SU-DHL-6 (cell line): Measurements from ENCODE around the gene TLR9.

Experiments
- H2AFZ ChIP-seq: fragments of 200-600 bp; sonication (generic); 2 replicates; pipeline ENCODE4 v1.6.1; 2014; ENCODE audit warnings: low read depth, mild to moderate bottlenecking, moderate library complexity, mixed read lengths, antibody characterized with exemption, low read length; ENCODE audit not compliant: severe bottlenecking
- H3F3A ChIP-seq: fragments of 200-600 bp; shearing (Covaris generic); 2 replicates; pipeline ENCODE4 v1.6.0; 2016; ENCODE audit warnings: antibody characterized with exemption, mild to moderate bottlenecking; ENCODE audit not compliant: insufficient read depth
- H3K27ac ChIP-seq: fragments of 200-600 bp; sonication (generic); 2 replicates; pipeline ENCODE4 v1.5.1; 2016; ENCODE audit warnings: low read depth, mild to moderate bottlenecking, low read length, moderate library complexity, mixed read lengths
- H3K27me3 ChIP-seq: fragments of 200-600 bp; sonication (generic), shearing (Covaris generic); 2 replicates; pipeline ENCODE4 v1.6.0; 2014; ENCODE audit warnings: mild to moderate bottlenecking, low read length
- H3K36me3 ChIP-seq: fragments of 200-600 bp; sonication (generic); 2 replicates; pipeline ENCODE4 v1.6.1; 2014; ENCODE audit warnings: mild to moderate bottlenecking, low read length, mixed read lengths
- H3K4me2 ChIP-seq: fragments of 300-600, 200-600 bp; shearing (Covaris generic), sonication (generic); 2 replicates; pipeline ENCODE4 v1.6.0; 2014; ENCODE audit warnings: low read length, low read depth, mild to moderate bottlenecking; ENCODE audit not compliant: poor library complexity, severe bottlenecking
- H3K4me3 ChIP-seq: fragments of 200-600 bp; sonication (generic); 2 replicates; pipeline ENCODE4 v1.5.1; 2014; ENCODE audit warnings: antibody characterized with exemption, low read length, mild to moderate bottlenecking, mixed read lengths; ENCODE audit not compliant: insufficient read depth, poor library complexity, severe bottlenecking
- H3K79me2 ChIP-seq: fragments of 200-600 bp; sonication (generic); 2 replicates; pipeline ENCODE4 v1.6.1; 2014; ENCODE audit warnings: mild to moderate bottlenecking, low read length, moderate library complexity; ENCODE audit not compliant: insufficient read depth
- H3K9ac ChIP-seq: fragments of 200-600 bp; sonication (generic); 2 replicates; pipeline ENCODE4 v1.7.0; 2014; ENCODE audit warnings: mild to moderate bottlenecking, low read length
- H3K9me2 ChIP-seq: fragments of 200-600 bp; sonication (generic); replicated peaks from 2 replicates; pipeline ENCODE4 v1.6.1; 2014; ENCODE audit warnings: low read length; ENCODE audit not compliant: insufficient read depth
- H3K9me3 ChIP-seq: fragments of 200-600 bp; sonication (generic); 2 replicates; pipeline ENCODE4 v1.6.1; 2014; ENCODE audit warnings: low read length, mixed read lengths; ENCODE audit not compliant: insufficient read depth
- H4K20me1 ChIP-seq: fragments of 200-600 bp; sonication (generic); 2 replicates; pipeline ENCODE4 v1.6.1; 2014; ENCODE audit warnings: low read depth, mild to moderate bottlenecking, antibody characterized with exemption, low read length, moderate library complexity, mixed read lengths
- EZH2phosphoT487 ChIP-seq: fragments of 200-600 bp; sonication (generic), shearing (Covaris generic); conservative IDR thresholded peaks from 2 replicates; pipeline ENCODE4 v1.6.1; 2018; ENCODE audit warnings: mild to moderate bottlenecking, antibody characterized with exemption, low read length, moderate library complexity, mixed read lengths
- TF ChIP-seq, protein P1 (sequence below): fragments of 200-600 bp; sonication (generic); IDR thresholded peaks from one replicate; pipeline ENCODE4 v1.5.1; 2017; ENCODE audit warnings: antibody characterized with exemption, mild to moderate bottlenecking, low read length, moderate library complexity; ENCODE audit not compliant: insufficient read depth, poor library complexity, severe bottlenecking

Gene TLR9

DNA sequence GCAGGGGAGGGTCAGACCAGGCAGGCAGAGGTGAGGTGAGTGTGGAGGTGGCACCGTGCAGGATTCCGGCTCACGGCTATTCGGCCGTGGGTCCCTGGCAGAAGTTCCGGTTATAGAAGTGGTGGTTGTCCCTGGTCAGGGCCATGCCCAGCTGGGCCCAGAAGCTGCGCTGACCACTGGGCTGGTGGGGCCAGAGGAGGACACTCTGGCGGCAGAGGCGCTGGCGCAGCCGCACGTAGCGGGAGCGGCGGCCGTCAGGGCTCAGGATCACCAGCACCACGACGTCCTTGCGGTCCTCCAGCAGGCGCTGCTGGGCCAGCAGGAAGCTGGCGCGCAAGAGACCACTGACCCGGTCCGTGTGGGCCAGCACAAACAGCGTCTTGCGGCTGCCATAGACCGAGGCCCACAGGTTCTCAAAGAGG is 4.3 kb downstream of the TLR9 start:
- H3K79me2 ChIP-seq, result peaks cover 28% of the 10 kb centered on the region
- H3F3A ChIP-seq, result peaks cover 5% of the 10 kb centered on the region
- H2AFZ ChIP-seq, result no peak overlapping the region
- H3K4me2 ChIP-seq, result no peak overlapping the region
- no peak for TF ChIP-seq EZH2phosphoT487
- TF ChIP-seq, protein P1, sequence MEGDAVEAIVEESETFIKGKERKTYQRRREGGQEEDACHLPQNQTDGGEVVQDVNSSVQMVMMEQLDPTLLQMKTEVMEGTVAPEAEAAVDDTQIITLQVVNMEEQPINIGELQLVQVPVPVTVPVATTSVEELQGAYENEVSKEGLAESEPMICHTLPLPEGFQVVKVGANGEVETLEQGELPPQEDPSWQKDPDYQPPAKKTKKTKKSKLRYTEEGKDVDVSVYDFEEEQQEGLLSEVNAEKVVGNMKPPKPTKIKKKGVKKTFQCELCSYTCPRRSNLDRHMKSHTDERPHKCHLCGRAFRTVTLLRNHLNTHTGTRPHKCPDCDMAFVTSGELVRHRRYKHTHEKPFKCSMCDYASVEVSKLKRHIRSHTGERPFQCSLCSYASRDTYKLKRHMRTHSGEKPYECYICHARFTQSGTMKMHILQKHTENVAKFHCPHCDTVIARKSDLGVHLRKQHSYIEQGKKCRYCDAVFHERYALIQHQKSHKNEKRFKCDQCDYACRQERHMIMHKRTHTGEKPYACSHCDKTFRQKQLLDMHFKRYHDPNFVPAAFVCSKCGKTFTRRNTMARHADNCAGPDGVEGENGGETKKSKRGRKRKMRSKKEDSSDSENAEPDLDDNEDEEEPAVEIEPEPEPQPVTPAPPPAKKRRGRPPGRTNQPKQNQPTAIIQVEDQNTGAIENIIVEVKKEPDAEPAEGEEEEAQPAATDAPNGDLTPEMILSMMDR, result no peak
- H3K27me3 ChIP-seq, result no peaks in the 10 kb centered on the region
- no peak overlapping the region for H3K9ac ChIP-seq
- H3K9me3 ChIP-seq, result no peaks in the 10 kb centered on the region
- no peak overlapping the region for H3K4me3 ChIP-seq
- no peaks in the 10 kb centered on the region for H3K9me2 ChIP-seq
- no peaks in the 10 kb centered on the region for H4K20me1 ChIP-seq
- no peaks in the 10 kb centered on the region for H3K36me3 ChIP-seq
- H3K27ac ChIP-seq, result no peak overlapping the region

DNA sequence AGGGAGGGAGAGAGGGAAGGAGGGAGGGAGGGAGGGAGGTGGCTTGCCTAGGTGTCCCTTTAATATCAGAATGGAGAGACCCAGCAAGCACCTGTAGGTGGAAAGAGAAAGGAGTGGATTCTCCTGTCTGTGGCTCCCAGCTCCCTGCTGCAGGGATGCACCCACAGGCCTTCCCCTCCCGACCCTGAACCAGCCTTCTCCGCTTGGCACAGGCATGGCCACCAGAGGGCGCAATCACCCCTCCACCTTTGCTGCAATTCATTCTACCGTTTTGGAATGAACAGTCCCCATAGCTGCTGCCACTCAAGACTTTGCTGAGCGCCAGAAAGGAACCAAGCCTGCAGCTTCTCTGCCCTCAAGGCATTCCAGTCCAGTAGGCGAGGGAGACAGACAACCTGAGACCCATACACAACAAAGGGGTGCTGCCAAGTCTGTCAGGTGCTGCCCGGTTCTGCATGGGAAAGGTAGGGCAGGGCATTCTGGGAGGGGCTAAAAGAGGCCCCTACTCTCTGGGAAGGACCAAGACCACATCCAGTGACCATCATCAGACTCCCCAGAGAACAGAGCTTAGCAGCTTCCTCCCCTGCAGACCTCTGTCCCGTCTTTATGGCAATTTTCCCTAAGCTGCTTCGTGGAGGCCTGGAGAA is 4.9 kb downstream of the TLR9 start:
- H3F3A ChIP-seq, result no peaks in the 10 kb centered on the region
- no peak overlapping the region for H3K27ac ChIP-seq
- H3K9ac ChIP-seq, result no peak overlapping the region
- H3K36me3 ChIP-seq, result no peaks in the 10 kb centered on the region
- peaks cover 28% of the 10 kb centered on the region for H3K79me2 ChIP-seq
- TF ChIP-seq EZH2phosphoT487, result no peak
- TF ChIP-seq, protein P1, result peak; percentile 89
- H3K9me3 ChIP-seq, result no peaks in the 10 kb centered on the region
- H3K4me2 ChIP-seq, result no peak overlapping the region
- no peaks in the 10 kb centered on the region for H4K20me1 ChIP-seq
- no peak overlapping the region for H2AFZ ChIP-seq
- no peak overlapping the region for H3K4me3 ChIP-seq
- H3K9me2 ChIP-seq, result no peaks in the 10 kb centered on the region
- H3K27me3 ChIP-seq, result no peaks in the 10 kb centered on the region

DNA sequence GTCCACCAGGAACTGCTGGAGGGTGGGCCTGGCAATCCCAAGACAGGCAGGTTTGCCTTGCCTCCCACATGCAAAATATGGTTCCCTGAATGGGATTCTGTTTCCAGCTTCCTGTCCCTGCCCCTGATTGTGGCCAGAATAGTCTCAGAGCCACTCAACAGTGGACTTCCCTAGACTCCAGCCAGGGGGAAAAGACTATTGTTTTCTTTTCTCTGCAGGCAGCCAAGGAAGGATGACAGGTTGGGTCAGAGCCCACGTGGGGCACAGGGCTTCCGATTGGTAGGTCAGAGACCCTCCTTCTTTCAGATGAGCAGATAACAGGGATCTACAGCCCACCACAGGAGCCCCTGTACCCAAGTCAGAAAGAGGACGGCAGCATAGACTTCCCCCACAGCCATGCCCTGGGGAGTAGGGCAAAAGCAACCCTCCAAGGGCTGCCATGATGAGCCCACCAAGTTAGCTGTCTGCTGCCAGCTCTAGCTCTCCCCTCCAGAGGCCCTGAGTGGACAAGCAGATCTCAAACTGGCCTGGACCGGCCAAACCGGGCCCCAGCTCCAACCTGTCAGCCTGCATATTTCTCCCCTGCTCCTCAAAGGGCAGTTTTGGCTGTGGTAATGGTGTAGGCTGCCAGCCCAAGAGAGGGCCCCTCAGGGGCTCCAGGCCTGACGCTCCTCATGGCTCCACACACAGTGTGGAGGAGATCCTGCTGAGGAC is 6.4 kb downstream of the TLR9 start:
- H3K9me3 ChIP-seq, result no peaks in the 10 kb centered on the region
- no peak overlapping the region for H3K4me3 ChIP-seq
- H3K4me2 ChIP-seq, result no peak overlapping the region
- no peak overlapping the region for H3K9ac ChIP-seq
- no peaks in the 10 kb centered on the region for H4K20me1 ChIP-seq
- no peak for TF ChIP-seq EZH2phosphoT487
- TF ChIP-seq, protein P1, result no peak
- H3K79me2 ChIP-seq, result peaks cover 19% of the 10 kb centered on the region
- H3F3A ChIP-seq, result no peaks in the 10 kb centered on the region
- no peaks in the 10 kb centered on the region for H3K9me2 ChIP-seq
- H3K27ac ChIP-seq, result no peak overlapping the region
- no peaks in the 10 kb centered on the region; the same call in 1 of the 2 replicates for H3K36me3 ChIP-seq
- no peaks in the 10 kb centered on the region for H3K27me3 ChIP-seq
- H2AFZ ChIP-seq, result no peak overlapping the region
